GM12875 (cell line): ENCODE results near the gene EFNB2.

ENCODE experiments used
- H3K4me3 ChIP-seq: one replicate; pipeline ENCODE4 v1.5.1; 2011; ENCODE audit warnings: low read depth, low read length, control low read depth
- TF ChIP-seq, protein P1 (sequence below): IDR thresholded peaks from 2 replicates; pipeline ENCODE4 v1.5.1; 2011; ENCODE audit warnings: low read depth, mild to moderate bottlenecking, control low read depth, inconsistent platforms, low read length, moderate library complexity, borderline replicate concordance; ENCODE audit not compliant: insufficient read depth

EFNB2 gene

DNA sequence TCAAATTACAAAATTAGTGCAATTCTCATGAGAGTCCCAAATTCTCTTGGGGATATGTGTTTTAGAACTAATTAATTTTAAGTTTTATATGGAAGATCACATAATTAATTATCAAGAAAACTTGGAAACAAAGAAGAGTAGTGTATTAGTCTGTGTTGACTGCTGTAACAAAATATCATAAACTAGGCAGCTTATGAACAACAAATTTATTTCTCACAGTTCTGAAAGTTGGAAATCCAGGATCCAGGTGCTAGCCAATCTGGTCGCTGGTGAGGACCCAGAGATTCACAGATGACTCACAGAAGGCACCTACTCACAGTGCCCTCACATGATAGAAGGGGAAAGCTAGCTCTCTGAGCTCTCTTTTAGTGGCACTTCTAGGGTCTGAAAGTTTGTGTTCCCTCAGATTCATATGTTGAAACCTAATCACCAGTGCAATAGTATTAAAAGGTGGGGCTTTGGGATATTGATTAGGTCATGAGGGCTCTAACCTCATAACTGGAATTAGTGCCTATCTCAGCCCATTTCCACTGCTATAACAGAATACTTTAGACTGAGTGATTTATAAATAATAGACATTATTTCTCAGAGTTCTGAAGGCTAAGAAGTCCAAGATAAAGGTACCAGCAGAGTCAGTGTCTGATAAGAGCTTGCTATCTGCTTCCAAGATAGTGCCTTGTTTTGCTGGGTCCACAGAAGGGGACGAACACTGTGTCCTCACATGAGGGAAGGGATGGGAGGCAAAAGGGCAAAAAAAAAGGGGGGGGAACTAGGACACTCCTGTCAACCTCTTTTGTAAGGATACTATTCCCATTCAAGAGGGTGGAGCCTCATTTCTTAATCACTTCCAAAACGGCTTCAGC is 34.0 kb upstream of the EFNB2 start:
- H3K4me3 ChIP-seq, result no peak overlapping the region

DNA sequence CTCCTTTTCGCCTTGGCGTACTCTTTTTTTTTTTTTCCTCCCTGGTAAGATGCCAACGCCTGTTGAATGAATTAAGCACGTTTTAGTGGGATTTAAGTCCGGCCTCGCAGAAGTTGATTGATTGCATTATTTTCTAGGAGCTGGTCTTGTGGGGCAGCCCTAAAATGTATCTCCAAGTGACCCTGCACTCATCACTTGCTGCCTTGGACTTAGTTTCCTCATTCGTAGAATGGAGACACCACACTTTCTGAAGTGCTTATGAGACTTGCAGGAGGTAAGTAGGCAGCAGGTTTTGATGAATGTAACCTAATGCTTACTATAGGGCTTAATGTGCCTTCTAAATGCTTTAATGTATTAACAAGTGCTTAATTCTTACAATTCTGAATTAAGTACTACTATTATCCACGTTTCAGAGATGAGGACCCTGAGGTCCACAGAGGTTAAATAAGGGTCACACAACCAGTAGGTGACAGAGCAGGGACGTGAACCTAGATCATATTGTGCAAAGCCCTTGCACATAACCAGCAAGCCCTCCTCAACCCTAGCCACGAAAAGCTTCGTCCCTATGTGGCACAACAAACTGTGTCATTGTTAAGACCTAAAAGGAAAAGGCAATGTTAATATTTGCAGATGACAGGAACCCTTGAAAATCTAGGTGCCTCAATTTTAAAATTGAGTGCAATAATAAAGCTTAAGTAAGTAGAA is 33.0 kb upstream of the EFNB2 start:
- H3K4me3 ChIP-seq, result peak overlapping the region; percentile 99
- TF ChIP-seq, protein P1, sequence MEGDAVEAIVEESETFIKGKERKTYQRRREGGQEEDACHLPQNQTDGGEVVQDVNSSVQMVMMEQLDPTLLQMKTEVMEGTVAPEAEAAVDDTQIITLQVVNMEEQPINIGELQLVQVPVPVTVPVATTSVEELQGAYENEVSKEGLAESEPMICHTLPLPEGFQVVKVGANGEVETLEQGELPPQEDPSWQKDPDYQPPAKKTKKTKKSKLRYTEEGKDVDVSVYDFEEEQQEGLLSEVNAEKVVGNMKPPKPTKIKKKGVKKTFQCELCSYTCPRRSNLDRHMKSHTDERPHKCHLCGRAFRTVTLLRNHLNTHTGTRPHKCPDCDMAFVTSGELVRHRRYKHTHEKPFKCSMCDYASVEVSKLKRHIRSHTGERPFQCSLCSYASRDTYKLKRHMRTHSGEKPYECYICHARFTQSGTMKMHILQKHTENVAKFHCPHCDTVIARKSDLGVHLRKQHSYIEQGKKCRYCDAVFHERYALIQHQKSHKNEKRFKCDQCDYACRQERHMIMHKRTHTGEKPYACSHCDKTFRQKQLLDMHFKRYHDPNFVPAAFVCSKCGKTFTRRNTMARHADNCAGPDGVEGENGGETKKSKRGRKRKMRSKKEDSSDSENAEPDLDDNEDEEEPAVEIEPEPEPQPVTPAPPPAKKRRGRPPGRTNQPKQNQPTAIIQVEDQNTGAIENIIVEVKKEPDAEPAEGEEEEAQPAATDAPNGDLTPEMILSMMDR, result no peak

More for the DNA sequence above, 34.0 kb upstream of the EFNB2 start:
- TF ChIP-seq, protein P1, result no peak

DNA sequence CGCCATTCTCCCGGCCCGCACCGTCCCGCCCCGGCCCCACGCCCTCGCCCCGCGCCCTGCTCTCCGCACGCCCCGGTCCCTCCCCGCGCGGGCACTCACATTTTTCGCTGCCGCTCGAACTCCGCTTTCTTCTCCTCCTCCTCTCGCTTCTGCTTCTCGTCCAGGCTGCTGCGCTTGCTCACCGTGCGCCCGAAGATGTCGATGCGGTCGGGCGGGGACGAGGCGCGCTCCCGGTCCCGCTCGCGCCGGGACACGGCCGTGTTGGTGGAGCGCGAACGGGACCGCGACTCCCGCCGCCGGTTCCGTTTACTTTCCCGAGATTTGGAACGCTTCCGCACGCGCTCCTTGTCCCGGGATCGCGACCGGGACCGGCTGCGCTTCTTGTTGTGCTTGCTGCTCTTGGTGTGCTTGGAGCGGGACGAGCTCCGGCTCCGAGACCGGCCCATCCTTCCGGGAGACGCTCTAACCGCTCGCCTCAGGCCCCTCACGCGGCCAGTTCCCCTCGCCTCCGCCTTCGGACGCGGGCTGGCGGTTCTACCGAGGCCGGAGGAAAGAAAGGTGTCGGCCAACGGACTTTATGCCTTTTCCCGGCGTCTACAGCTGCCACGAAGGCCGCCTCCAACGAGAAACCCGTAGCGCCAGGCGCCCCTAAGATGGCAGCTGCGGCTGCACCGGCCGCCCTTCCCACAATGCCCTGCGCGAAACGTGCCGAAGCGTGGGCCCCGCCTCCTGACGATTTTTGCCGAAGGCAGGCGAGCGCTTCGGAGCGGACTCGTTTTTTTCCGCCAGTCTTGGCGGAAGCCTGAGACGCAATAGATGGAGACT is 32.2 kb upstream of the EFNB2 start, which contains the start of gene ARGLU1:
TSS of gene ARGLU1 (minus strand) at position 664 of the 825 bp plus-strand sequence. CDS start at position 446, 218 bp downstream.
- TF ChIP-seq, protein P1, result no peak
- peak within 1 kb of the TSS; percentile 99 for H3K4me3 ChIP-seq

DNA sequence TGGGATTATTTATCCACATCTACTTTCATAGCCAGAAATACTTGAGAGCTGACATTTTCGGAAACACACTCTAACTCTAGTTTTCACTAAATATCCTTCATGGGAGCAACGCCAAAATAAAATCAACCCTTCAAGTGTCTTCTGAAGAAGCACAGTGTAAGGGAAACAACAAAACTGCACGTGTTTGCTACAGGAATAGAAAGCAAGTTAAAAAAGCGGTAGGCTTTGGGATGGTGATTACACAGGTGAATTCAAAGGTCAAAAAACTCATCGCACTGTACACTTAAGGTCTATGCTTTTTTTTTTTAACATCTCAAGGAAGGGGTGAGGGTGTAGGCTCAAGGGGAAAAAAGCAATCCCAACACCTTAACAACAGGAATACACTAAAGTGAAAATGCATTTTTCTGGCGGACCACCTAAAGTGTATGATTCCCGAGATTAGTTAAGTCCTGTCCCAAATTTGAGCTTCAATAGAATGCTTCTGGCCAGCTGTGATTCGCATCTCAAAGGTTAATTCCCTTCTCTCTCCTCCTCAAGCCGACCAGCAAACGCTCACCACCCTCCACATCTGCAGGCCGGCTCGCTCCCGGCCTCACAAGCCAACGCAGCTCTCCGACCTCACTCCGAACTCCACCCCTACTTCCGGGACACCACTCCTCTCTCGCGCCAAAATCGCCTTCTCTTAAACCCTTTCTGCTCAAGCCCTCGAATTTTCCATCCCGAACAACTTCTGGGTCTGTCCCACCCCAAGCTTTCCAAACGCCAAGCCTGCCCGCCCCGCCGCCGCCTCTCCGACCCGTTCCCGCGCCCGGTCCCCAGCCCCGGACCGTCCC is 31.4 kb upstream of the EFNB2 start:
- TF ChIP-seq, protein P1, result no peak
- H3K4me3 ChIP-seq, result peak overlapping the region; percentile 99

DNA sequence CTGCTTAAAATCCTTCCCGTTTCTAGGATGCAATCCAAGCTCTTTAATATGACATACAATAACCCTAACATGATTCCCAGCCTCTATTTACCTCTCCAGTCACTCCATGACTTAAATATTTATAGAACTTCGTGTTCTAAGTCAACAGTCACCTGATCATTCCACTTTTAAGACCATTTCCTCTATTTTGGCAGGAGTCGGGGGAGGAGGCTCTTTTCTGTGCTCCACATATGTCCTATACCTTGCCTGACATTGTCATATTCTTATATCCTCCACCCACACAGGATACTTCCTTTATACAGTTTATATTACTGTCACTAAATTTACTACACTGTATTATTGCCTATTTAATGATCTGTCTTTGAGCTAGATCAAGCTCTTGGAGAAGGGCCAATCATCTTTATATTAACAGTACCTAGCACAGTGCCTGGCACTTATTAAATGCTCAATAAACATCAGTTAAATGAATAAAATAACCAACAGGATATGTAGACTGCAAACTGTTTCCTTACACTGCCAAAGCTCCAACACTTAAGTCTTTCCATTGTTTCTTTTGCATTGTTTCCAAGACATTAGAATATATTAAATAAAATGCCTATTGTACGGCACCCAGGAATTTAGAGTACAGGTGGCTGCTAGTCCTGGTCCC is 29.8 kb upstream of the EFNB2 start:
- TF ChIP-seq, protein P1, result no peak
- H3K4me3 ChIP-seq, result peak overlapping the region; percentile 1

DNA sequence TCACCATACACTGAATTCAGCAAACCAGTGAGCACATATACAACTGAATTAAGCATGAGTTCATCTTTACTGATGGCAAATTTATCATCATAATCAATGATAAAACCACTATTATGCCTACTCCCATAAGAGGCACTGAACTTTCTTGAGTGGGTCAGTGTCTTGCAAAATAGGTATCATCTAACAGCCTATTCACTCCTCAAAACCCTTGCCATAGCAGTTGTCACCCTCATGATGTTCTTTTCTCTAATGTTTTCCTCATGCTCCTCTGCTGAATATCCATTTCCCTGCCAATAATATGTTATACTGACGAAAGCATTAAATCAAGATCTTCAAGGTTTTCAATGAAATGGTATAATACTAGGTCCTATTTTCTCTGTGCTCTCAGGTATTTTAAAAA is 26.8 kb upstream of the EFNB2 start:
- TF ChIP-seq, protein P1, result no peak
- H3K4me3 ChIP-seq, result no peak overlapping the region
